GM12878 (cell line): Measurements from ENCODE around the gene GPSM1. TPM values are rescaled to one million over a fixed set of nuclear protein-coding genes. Genes with fewer than 3 reads are reported as not detected.

Experiments used
- ATAC-seq: fragments of 200-7000 bp; cut with Tn5 transposase; 3 replicates; pipeline ENCODE4 v1.9.1; 2020; ENCODE audit warnings: mild to moderate bottlenecking, moderate library complexity
- BruUV-seq: library from RNA; stranded (reverse); fragments of 400-500 nt; replicated peaks from 2 replicates; lab custom pipeline; 2021; lab: Mats Ljungman, UMichigan
- CTCF ChIA-PET: fragments of 300-600 bp; sonication (Branson Sonifier 250); formaldehyde crosslinking; extraction: SDS; loops from one replicate; lab custom pipeline; 2021; ENCODE audit warnings: inconsistent platforms; lab: Yijun Ruan, JAX
- POLR2A ChIA-PET: fragments of 350-600 bp; formaldehyde crosslinking; extraction: SDS; loops from one replicate; lab custom pipeline; 2021; ENCODE audit warnings: inconsistent platforms; lab: Charles Lee
- RAD21 ChIA-PET: fragments of 300-600 bp; sonication (Branson Sonifier 250); formaldehyde crosslinking; loops from one replicate; lab custom pipeline; 2023; ENCODE audit warnings: antibody characterized with exemption; ENCODE audit not compliant: unreplicated experiment; lab: Charles Lee
- SMC1A ChIA-PET: fragments of 300-600 bp; sonication (Branson Sonifier 250); formaldehyde crosslinking; loops from one replicate; lab custom pipeline; 2023; ENCODE audit not compliant: unreplicated experiment, uncharacterized antibody; lab: Charles Lee
- DNase-seq: peaks from one replicate; pipeline ENCODE4 v3.0.0-alpha.2; 2011; ENCODE audit warnings: low read depth, low spot score
- FAIRE-seq: peaks from 3 replicates; lab custom pipeline; 2011; peaks lifted over from hg19 to GRCh38; lab: Jason Lieb, UNC
- H2AFZ ChIP-seq: 2 replicates; pipeline ENCODE4 v1.6.0; 2011; ENCODE audit warnings: low read depth, low read length, control low read depth; ENCODE audit not compliant: control insufficient read depth
- H3K27ac ChIP-seq: 2 replicates; pipeline ENCODE4 v1.5.1; 2011; ENCODE audit warnings: control low read depth; ENCODE audit not compliant: control insufficient read depth, insufficient read depth
- H3K27me3 ChIP-seq, 2 experiments: replicated peaks in 1 of 2; 2 replicates each; pipeline versions ENCODE4 v1.6.0 to v1.6.1; 2011; ENCODE audit warnings: low read length in 1 of 2; ENCODE audit not compliant: control insufficient read depth in 2 of 2, insufficient read depth in 2 of 2
- H3K36me3 ChIP-seq, 2 experiments: 2 replicates each; pipeline ENCODE4 v1.5.1; 2011; ENCODE audit warnings: low read length in 1 of 2; ENCODE audit not compliant: control insufficient read depth in 2 of 2, insufficient read depth in 2 of 2
- H3K4me1 ChIP-seq: 2 replicates; pipeline ENCODE4 v1.6.1; 2011; ENCODE audit warnings: mild to moderate bottlenecking, low read length, moderate library complexity, mixed read lengths; ENCODE audit not compliant: control insufficient read depth, insufficient read depth
- H3K4me2 ChIP-seq: 2 replicates; pipeline ENCODE4 v1.6.0; 2011; ENCODE audit warnings: control low read depth; ENCODE audit not compliant: control insufficient read depth, insufficient read depth
- H3K4me3 ChIP-seq: fragments of 200-600 bp; sonication (generic); 2 replicates; pipeline ENCODE4 v1.5.1; 2016
- H3K79me2 ChIP-seq: 2 replicates; pipeline ENCODE4 v1.6.0; 2011; ENCODE audit warnings: low read length; ENCODE audit not compliant: control insufficient read depth, insufficient read depth
- H3K9ac ChIP-seq: 2 replicates; pipeline ENCODE4 v1.8.0; 2011; ENCODE audit warnings: low read length, control low read depth, mixed read lengths; ENCODE audit not compliant: control insufficient read depth, insufficient read depth
- H3K9me3 ChIP-seq: replicated peaks from 3 replicates; pipeline ENCODE4 v1.5.1; 2011; ENCODE audit warnings: mild to moderate bottlenecking, low read length; ENCODE audit not compliant: control insufficient read depth, insufficient read depth
- H4K20me1 ChIP-seq: 2 replicates; pipeline ENCODE4 v1.6.0; 2011; ENCODE audit not compliant: control insufficient read depth, insufficient read depth
- ATF7 ChIP-seq: fragments of 450-650 bp; IDR thresholded peaks from 2 replicates; pipeline ENCODE4 v1.6.1; 2016; ENCODE audit warnings: low read depth, mild to moderate bottlenecking
- BCL3 ChIP-seq: IDR thresholded peaks from 2 replicates; pipeline ENCODE4 v1.6.1; 2011; ENCODE audit warnings: borderline replicate concordance, low read depth, mild to moderate bottlenecking, moderate library complexity, low read length; ENCODE audit not compliant: insufficient read depth, poor library complexity, severe bottlenecking
- BCLAF1 ChIP-seq: fragments of 450-650 bp; IDR thresholded peaks from 2 replicates; pipeline ENCODE4 v1.6.1; 2017; ENCODE audit warnings: antibody characterized with exemption, mild to moderate bottlenecking, moderate library complexity
- BMI1 ChIP-seq: fragments of 450-650 bp; IDR thresholded peaks from 2 replicates; pipeline ENCODE4 v1.6.1; 2016; ENCODE audit warnings: mild to moderate bottlenecking, moderate library complexity, borderline replicate concordance
- BRCA1 ChIP-seq: IDR thresholded peaks from 2 replicates; pipeline ENCODE4 v1.6.1; 2011; ENCODE audit warnings: low read depth, low read length, improper control_type of control experiment
- FOS ChIP-seq: IDR thresholded peaks from 3 replicates; pipeline ENCODE4 v1.6.1; 2011; ENCODE audit warnings: borderline replicate concordance; ENCODE audit not compliant: insufficient read length; ENCODE audit errors: extremely low read depth
- HCFC1 ChIP-seq: fragments of 150-350 bp; IDR thresholded peaks from 2 replicates; pipeline ENCODE4 v1.6.1; 2014; ENCODE audit warnings: low read length
- NBN ChIP-seq: fragments of 450-650 bp; IDR thresholded peaks from 2 replicates; pipeline ENCODE4 v1.6.1; 2016
- POLR2AphosphoS5 ChIP-seq: IDR thresholded peaks from 2 replicates; pipeline ENCODE4 v1.6.1; 2011; ENCODE audit warnings: mild to moderate bottlenecking, low read length, inconsistent platforms
- RAD51 ChIP-seq: fragments of 450-650 bp; IDR thresholded peaks from 2 replicates; pipeline ENCODE4 v1.6.1; 2016; ENCODE audit warnings: moderate library complexity, mild to moderate bottlenecking, inconsistent platforms
- SMAD1 ChIP-seq: fragments of 450-650 bp; IDR thresholded peaks from 2 replicates; pipeline ENCODE4 v1.6.1; 2018; ENCODE audit warnings: mild to moderate bottlenecking, low read depth; ENCODE audit not compliant: partially characterized antibody
- SUPT20H ChIP-seq: IDR thresholded peaks from 2 replicates; pipeline ENCODE4 v1.6.1; 2011; ENCODE audit warnings: low read depth, mild to moderate bottlenecking, low read length, moderate library complexity, borderline replicate concordance; ENCODE audit not compliant: control insufficient read depth
- TCF12 ChIP-seq: IDR thresholded peaks from 2 replicates; pipeline ENCODE4 v1.6.1; 2011; ENCODE audit warnings: low read depth, mild to moderate bottlenecking, low read length
- ZBTB33 ChIP-seq: fragments of 450-650 bp; IDR thresholded peaks from 2 replicates; pipeline ENCODE4 v1.6.1; 2017; ENCODE audit warnings: mild to moderate bottlenecking
- WGBS: methylation state at CpG from one replicate; pipeline ENCODE4 v1.1.6; 2016; ENCODE audit warnings: low lambda C conversion rate; ENCODE audit not compliant: insufficient replicate concordance, insufficient coverage; ENCODE audit errors: missing lambda C conversion rate; 5-methylcytosine and 5-hydroxymethylcytosine counted together
- in situ Hi-C: fragments of 300-500 bp; cut with MboI; formaldehyde crosslinking; loops from 9 replicates; pipeline ENCODE4 v1.14.3; 2018; ENCODE audit warnings: mixed read lengths
- intact Hi-C: fragments of 100-400 bp; cut with micrococcal nuclease; formaldehyde crosslinking; loops from one replicate; pipeline ENCODE4 v1.14.2; 2022; ENCODE audit not compliant: unreplicated experiment
- polyA plus RNA-seq, 11 experiments: library from polyadenylated mRNA; depleted of rRNA in 4 of 11; unstranded in 6 of 11; stranded (reverse) in 5 of 11; fragments of >200 nt; fragmentation: Nextera tagmentation in 4 of 11; fragmentation: Illumina TruSeq in 1 of 11; extraction: Ambion mirVana in 4 of 11; extraction: Trizol in 1 of 11; gene quantifications; 1 replicate in 1 of 11; 2 replicates in 10 of 11; pipeline versions ENCODE4 v1.2.1 to v1.2.3, GENCODE V29; 2011 to 2016; ENCODE audit warnings: inconsistent platforms in 2 of 11, missing spikeins in 2 of 11, low read depth in 1 of 11
- total RNA-seq, 4 experiments: library from RNA; depleted of rRNA in 3 of 4; stranded (reverse); fragments of >200 nt in 3 of 4; fragmentation: Illumina TruSeq in 1 of 4; extraction: Trizol in 1 of 4; gene quantifications; 2 replicates each; pipeline versions ENCODE4 v1.2.1 to v1.2.3, GENCODE V29; 2013 to 2021

GPSM1 gene
- total and polyA plus RNA-seq, 10 of the 15 experiments (the other 5 are each of a cell fraction or from before 2014, with no cell fraction given), result 0.04 to 0.10 (median 0.10) TPM; not detected in 7

- BruUV-seq, result no TSS peak
- ATAC-seq (no peak), DNase-seq (no peak)
- H3K27ac ChIP-seq, result no peak overlapping the region
- CTCF ChIA-PET, result no interaction called here
- TF ChIP-seq BCL3, result no peak
- no peak for TF ChIP-seq SUPT20H
- TF ChIP-seq RAD51, result no peak
- TF ChIP-seq BRCA1, result no peak
- TF ChIP-seq SMAD1, result no peak
- TF ChIP-seq POLR2AphosphoS5, result no peak
- no peak for TF ChIP-seq TCF12
- no peak for TF ChIP-seq NBN
- TF ChIP-seq FOS, result no peak
- no peak for TF ChIP-seq ATF7
- no peak for TF ChIP-seq ZBTB33
- TF ChIP-seq HCFC1, result no peak
- no peak for TF ChIP-seq BMI1
- TF ChIP-seq BCLAF1, result no peak
- TF ChIP-seq, all 136 proteins: peak for 0
- Histone ChIP-seq H3K4me2 (no peak overlapping the region), H3K36me3 (no peaks in the 10 kb centered on the region), H3K79me2 (no peaks in the 10 kb centered on the region), H3K9me3 (no peaks in the 10 kb centered on the region), H4K20me1 (no peaks in the 10 kb centered on the region), H3K27me3 (no peaks in the 10 kb centered on the region; a peak in 1 of 4 replicates), H3K9ac (no peak overlapping the region), H3K4me1 (no peaks in the 10 kb centered on the region), H3K4me3 (no peak overlapping the region), H2AFZ (no peak overlapping the region)
- no peak for FAIRE-seq
- ChIA-PET RAD21 (no interaction called here), SMC1A (no interaction called here), POLR2A (no interaction called here)
- in situ Hi-C loops, result no loop called here
- 67% methylated on average over 15 of the region's 21 CpGs for WGBS
- intact Hi-C loops, result no loop called here
Measured at GRCh38 chr9:136334541-136334940, 7.2 kb downstream of the GPSM1 start.
